NCI-H524 (cell line): Measurements from ENCODE around the gene SMYD4.

Source experiments
- DNase-seq, 2 experiments: peaks; one replicate each; lab custom pipeline; 2025; lab: John Stamatoyannopoulos, UW

The SMYD4 gene

DNA sequence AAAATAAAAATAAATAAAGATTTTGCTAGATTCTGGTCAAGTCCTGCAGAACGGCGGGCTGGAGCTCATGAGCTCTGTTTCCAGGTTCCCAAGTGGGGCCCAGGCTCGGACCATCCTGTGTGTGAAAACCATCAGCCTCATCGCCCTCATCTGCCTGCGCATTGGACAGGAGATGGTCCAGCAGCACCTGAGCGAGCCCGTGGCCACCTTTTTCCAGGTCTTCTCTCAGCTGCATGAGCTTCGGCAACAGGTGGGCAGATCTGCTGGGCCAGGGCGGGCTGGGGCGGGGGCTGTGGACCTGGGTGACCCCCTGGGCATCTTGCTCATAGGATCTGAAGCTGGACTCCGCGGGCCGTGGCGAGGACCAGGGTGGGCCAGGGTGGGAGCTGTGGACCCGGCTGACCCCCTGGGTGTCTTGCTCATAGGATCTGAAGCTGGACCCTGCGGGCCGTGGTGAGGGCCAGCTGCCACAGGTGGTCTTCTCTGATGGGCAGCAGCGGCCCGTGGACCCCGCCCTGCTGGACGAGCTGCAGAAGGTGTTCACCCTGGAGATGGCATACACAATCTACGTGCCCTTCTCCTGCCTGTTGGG, 97.4 kb downstream of the SMYD4 start:
- DNase-seq = no peak

DNA sequence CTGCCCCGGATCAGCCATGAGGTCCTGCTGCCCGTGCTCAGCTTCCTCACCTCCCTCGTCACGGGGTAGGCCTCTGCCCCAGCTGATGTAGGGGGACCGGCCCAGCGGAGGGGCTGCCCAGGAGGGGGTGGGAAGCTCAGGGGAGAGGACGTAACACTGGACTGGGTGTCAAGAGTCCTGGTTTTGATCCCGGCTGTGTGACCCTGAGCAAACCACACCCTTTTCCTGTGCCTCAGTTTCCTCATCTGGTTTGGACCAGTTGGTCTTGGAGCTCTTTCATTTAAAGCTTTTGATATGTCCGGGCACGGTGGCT, 98.6 kb downstream of the SMYD4 start:
- DNase-seq = no peak

DNA sequence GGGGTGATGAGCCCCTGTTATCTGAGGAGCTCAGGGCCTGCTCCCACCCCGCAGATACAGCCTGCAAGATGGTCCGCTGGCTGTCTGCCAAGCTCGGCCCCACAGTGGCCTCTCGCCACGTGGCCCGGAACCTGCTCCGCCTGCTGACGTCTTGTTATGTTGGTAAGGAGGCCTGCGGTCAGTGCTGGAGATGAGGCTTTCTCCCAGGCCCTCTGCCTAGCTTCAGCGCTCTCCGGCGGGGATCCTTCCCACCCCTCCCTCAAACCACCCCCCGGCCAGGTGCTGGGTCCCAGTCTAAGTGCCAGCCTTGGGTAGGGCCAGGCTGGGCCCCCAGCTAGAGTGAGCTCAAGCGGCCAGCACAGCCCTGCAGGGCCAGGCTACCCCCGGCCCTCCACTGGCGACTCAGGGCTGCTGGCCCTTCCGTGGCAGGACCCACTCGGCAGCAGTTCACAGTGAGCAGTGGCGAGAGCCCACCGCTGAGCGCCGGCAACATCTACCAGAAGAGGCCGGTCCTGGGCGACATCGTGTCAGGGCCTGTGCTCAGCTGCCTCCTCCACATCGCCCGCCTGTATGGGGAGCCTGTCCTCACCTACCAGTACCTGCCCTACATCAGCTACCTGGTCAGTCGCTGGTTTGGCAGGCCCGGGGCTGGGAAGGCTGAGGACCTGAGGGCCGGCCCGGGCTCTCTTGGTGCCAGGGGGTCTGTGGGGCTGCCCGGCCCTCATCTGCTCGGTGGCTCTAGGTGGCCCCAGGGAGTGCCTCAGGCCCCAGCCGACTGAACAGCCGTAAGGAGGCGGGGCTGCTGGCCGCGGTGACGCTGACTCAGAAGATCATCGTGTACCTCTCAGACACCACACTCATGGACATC, 99.1 kb downstream of the SMYD4 start:
- DNase-seq = no peak

DNA sequence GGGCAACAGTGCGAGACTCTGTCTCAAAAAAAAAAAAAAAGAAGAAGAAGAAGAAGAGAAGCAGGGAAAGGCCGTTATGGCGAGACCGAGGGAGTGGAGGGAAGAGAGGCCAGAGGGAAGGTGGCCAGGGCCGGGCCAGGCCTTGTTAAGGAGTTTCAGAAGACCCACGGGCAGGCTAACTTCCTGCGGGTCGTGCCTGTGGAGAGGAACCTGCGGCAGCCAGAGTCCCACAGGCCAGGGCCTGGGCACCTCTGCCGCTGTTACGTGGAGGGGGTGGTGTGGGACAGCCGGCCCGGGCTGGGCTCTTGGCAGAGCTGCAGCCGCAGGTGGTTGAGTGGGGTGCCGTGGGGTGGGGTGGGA, 99.8 kb downstream of the SMYD4 start:
- no peak for DNase-seq
